Common myeloid progenitor, CD34-positive (primary cell): Measurements from ENCODE around the gene SLC39A9.

Experiments used
- CTCF ChIA-PET: fragments of 350-600 bp; sonication (Branson Sonifier 250); formaldehyde crosslinking; loops from one replicate; lab custom pipeline; 2021; ENCODE audit warnings: antibody characterized with exemption; lab: Charles Lee
- POLR2A ChIA-PET: fragments of 350-600 bp; sonication (Branson Sonifier 250); formaldehyde crosslinking; loops from one replicate; lab custom pipeline; 2021; ENCODE audit warnings: antibody characterized with exemption; lab: Charles Lee
- DNase-seq, 3 donors: peaks; one replicate each; pipeline versions ENCODE4 v3.0.0 to v3.0.0-alpha.2; 2013
- H3K27ac ChIP-seq, 2 experiments: 1 replicate in 1 of 2; 2 replicates in 1 of 2; pipeline ENCODE4 v1.7.0; 2013; ENCODE audit warnings: inconsistent platforms in 2 of 2, low read length in 2 of 2, mild to moderate bottlenecking in 2 of 2, low read depth in 1 of 2, moderate library complexity in 1 of 2; ENCODE audit not compliant: severe bottlenecking in 2 of 2, insufficient read depth in 1 of 2, poor library complexity in 1 of 2
- H3K27me3 ChIP-seq, 5 experiments: replicated peaks in 2 of 5; 1 replicate in 3 of 5; 2 replicates in 2 of 5; pipeline versions ENCODE4 v1.6.1 to v1.7.0; 2013; ENCODE audit warnings: low read length in 4 of 5, mild to moderate bottlenecking in 2 of 5, moderate library complexity in 2 of 5, inconsistent platforms in 1 of 5; ENCODE audit not compliant: insufficient read depth in 5 of 5, control insufficient read depth in 4 of 5
- H3K36me3 ChIP-seq, 4 experiments: 1 replicate in 2 of 4; 2 replicates in 2 of 4; pipeline versions ENCODE4 v1.6.1 to v1.7.0; 2013; ENCODE audit warnings: low read length in 3 of 4, control low read depth in 1 of 4, mild to moderate bottlenecking in 1 of 4; ENCODE audit not compliant: control insufficient read depth in 4 of 4, insufficient read depth in 4 of 4
- H3K4me1 ChIP-seq, 4 experiments: 1 replicate in 3 of 4; 2 replicates in 1 of 4; pipeline versions ENCODE4 v1.6.1 to v1.7.1; 2013; ENCODE audit warnings: low read length in 3 of 4, mild to moderate bottlenecking in 3 of 4, control low read depth in 1 of 4, inconsistent platforms in 1 of 4, moderate library complexity in 1 of 4; ENCODE audit not compliant: control insufficient read depth in 4 of 4, insufficient read depth in 4 of 4; ENCODE audit errors: control extremely low read depth in 1 of 4
- H3K4me3 ChIP-seq, 7 experiments: 1 replicate in 4 of 7; 2 replicates in 3 of 7; pipeline versions ENCODE4 v1.5.1 to v1.7.0; 2013; ENCODE audit warnings: mild to moderate bottlenecking in 7 of 7, low read length in 6 of 7, moderate library complexity in 6 of 7, inconsistent platforms in 2 of 7, low read depth in 2 of 7, control low read depth in 1 of 7; ENCODE audit not compliant: insufficient read depth in 4 of 7, control insufficient read depth in 1 of 7; ENCODE audit errors: extremely low read depth in 1 of 7
- H3K9me3 ChIP-seq, 5 experiments: 1 replicate in 4 of 5; 2 replicates in 1 of 5; pipeline versions ENCODE4 v1.6.1 to v1.7.1; 2013; ENCODE audit warnings: low read length in 4 of 5, mild to moderate bottlenecking in 2 of 5, inconsistent platforms in 1 of 5, low read depth in 1 of 5, moderate library complexity in 1 of 5; ENCODE audit not compliant: control insufficient read depth in 4 of 5, insufficient read depth in 2 of 5; ENCODE audit errors: control extremely low read depth in 1 of 5
- WGBS: methylation state at CpG from one replicate; pipeline ENCODE4 v1.1.5; 2013; ENCODE audit not compliant: insufficient coverage; 5-methylcytosine and 5-hydroxymethylcytosine counted together

SLC39A9 gene

DNA sequence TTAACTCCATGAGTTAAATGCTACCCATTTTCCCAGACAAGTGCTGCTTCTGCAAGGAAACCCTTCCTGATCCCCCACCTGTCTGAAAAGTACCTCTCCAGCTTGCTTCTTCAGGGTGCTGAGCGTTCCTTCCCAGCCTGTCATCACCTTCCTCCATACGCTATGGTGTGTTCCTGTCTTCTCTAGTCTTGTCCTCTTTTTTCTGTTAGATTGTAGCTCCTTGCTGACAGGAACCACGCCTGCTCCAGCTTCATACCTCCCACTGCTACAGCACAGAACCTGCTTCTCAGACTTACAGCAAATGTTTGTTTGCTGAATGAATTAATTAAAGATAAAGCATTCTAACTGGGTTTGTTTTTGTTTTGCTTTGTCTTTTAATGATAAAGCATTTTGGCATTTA, 39.5 kb upstream of the SLC39A9 start:
- CTCF ChIA-PET = interaction anchor here (2.0 kb wide), 1 partner anchor 11 kb away, joined by 6 read pairs; no protein-coding TSS in a partner anchor
- DNase-seq = no peak
- Histone ChIP-seq H3K27me3 (no peaks in the 10 kb centered on the region), H3K36me3 (no peaks in the 10 kb centered on the region), H3K4me1 (peaks cover 0 to 9% (median 0%) of the 10 kb centered on the region in 4 experiments), H3K9me3 (no peaks in the 10 kb centered on the region), H3K4me3 (no peak overlapping the region), H3K27ac (no peak overlapping the region)
- POLR2A ChIA-PET = no interaction called here
- WGBS = no CpG with 5 or more reads among the region's 3 CpGs

DNA sequence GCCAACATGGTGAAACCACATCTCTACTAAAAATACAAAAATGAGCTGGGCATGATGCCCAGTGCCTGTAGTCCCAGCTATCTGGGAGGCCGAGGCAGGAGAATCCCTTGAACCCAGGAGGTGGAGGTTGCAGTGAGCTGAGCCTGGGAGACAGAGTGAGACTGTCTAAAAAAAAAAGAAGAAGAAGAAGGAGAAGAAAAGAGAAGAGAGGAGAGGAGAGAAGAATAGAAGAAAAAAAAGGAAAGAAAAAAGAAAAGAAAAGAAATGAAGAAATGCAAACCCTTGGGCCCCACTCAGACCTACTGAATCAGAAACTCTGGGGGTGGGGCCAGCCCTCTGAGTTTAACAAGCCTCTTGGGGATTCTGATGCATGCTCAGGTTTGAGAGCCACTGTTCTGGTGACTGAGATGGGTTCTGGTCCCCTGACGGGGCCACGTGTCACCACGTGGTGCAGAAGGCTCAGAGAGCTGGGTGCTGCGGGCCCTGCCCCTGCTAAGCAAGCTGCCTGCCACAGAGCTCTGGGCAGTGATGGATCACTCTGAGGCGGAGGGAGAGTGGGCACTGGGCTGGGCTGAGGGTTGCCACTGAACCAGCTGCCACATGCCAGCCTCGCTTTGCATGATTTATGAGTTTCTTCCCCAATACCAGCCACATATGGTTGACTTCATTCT, 37.9 kb upstream of the SLC39A9 start:
- Histone ChIP-seq H3K9me3 (no peaks in the 10 kb centered on the region), H3K27me3 (no peaks in the 10 kb centered on the region), H3K4me3 (no peak overlapping the region), H3K27ac (no peak overlapping the region), H3K36me3 (no peaks in the 10 kb centered on the region), H3K4me1 (peaks cover 0 to 5% (median 0%) of the 10 kb centered on the region in 4 experiments)
- ChIA-PET CTCF (interaction anchor here (0.7 to 1.1 kb wide), 2 partner anchors 33 to 118 kb away, joined by 3 to 4 read pairs; no protein-coding TSS in a partner anchor), POLR2A (no interaction called here)
- peak in 2 of 3 donors; percentile 55 to 67 for DNase-seq
- 50% methylated on average over 2 of the region's 7 CpGs for WGBS

GRCh38 chr14:69363055-69363454, 35.4 kb upstream of the SLC39A9 start:
- no peaks in the 10 kb centered on the region for H3K36me3 ChIP-seq
- H3K4me1 ChIP-seq = peaks cover 0 to 5% (median 0%) of the 10 kb centered on the region in 4 experiments
- DNase-seq = no peak
- H3K27ac ChIP-seq = no peak overlapping the region
- H3K9me3 ChIP-seq = no peaks in the 10 kb centered on the region
- no peaks in the 10 kb centered on the region for H3K27me3 ChIP-seq
- WGBS = 79% methylated on average over 5 of the region's 9 CpGs
- POLR2A ChIA-PET = no interaction called here
- no peak overlapping the region for H3K4me3 ChIP-seq
- CTCF ChIA-PET = interaction anchor here (1.1 to 1.5 kb wide), 3 partner anchors 120 to 211 kb away, joined by 3 read pairs; no protein-coding TSS in a partner anchor

GRCh38 chr14:69363964-69364363, 34.5 kb upstream of the SLC39A9 start:
- Histone ChIP-seq H3K27me3 (no peaks in the 10 kb centered on the region), H3K27ac (no peak overlapping the region), H3K9me3 (no peaks in the 10 kb centered on the region), H3K36me3 (no peaks in the 10 kb centered on the region), H3K4me3 (no peak overlapping the region), H3K4me1 (peaks cover 0 to 5% (median 0%) of the 10 kb centered on the region in 4 experiments)
- POLR2A ChIA-PET = no interaction called here
- CTCF ChIA-PET = no interaction called here
- 93% methylated on average over 4 of the region's 4 CpGs for WGBS
- no peak for DNase-seq

GRCh38 chr14:69364378-69364777, 34.1 kb upstream of the SLC39A9 start:
- POLR2A ChIA-PET = no interaction called here
- WGBS = 100% methylated on average over 1 of the region's 2 CpGs
- no peak for DNase-seq
- Histone ChIP-seq H3K4me1 (peaks cover 0 to 5% (median 0%) of the 10 kb centered on the region in 4 experiments), H3K27me3 (no peaks in the 10 kb centered on the region), H3K27ac (no peak overlapping the region), H3K9me3 (no peaks in the 10 kb centered on the region), H3K36me3 (no peaks in the 10 kb centered on the region), H3K4me3 (no peak overlapping the region)
- CTCF ChIA-PET = no interaction called here

GRCh38 chr14:69366069-69366468, 32.4 kb upstream of the SLC39A9 start:
- WGBS = 90% methylated on average over 2 of the region's 3 CpGs
- H3K4me1 ChIP-seq = peaks cover 0 to under 1% (median 0%) of the 10 kb centered on the region in 4 experiments
- DNase-seq = no peak
- H3K27ac ChIP-seq = no peak overlapping the region
- no peaks in the 10 kb centered on the region for H3K36me3 ChIP-seq
- ChIA-PET POLR2A (interaction anchor here (0.6 kb wide), 1 partner anchor 44 kb away, joined by 3 read pairs; no protein-coding TSS in a partner anchor), CTCF (interaction anchor here (1.5 kb wide), 2 partner anchors 13 to 14 kb away, joined by 3 to 5 read pairs; no protein-coding TSS in a partner anchor)
- no peak overlapping the region for H3K4me3 ChIP-seq
- no peaks in the 10 kb centered on the region for H3K9me3 ChIP-seq
- H3K27me3 ChIP-seq = no peaks in the 10 kb centered on the region

DNA sequence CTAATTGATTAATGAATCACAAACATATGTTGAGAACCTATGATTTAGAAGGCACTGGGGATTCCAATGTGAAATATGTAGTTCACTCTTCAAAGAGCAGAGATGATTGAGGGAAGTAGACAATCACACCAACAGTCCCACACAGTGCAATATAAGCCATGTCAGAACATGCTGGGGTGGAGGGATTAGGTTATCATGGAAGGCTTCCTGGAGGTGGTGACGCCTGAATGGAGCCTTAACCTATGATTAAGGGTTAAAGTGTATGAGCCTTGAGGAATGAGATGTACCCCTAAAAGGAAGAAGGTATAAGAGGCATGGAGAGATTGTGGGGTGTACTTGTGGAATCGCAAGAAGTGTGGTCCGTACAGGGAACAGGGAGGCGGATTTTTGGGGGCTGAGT, 31.7 kb upstream of the SLC39A9 start:
- POLR2A ChIA-PET = no interaction called here

More for the DNA sequence above, 31.7 kb upstream of the SLC39A9 start:
- H3K27me3 ChIP-seq = no peaks in the 10 kb centered on the region
- H3K4me3 ChIP-seq = no peak overlapping the region
- DNase-seq = no peak
- H3K9me3 ChIP-seq = no peaks in the 10 kb centered on the region
- no peak overlapping the region for H3K27ac ChIP-seq
- CTCF ChIA-PET = interaction anchor here (1.5 kb wide), 1 partner anchor 13 kb away, joined by 5 read pairs; no protein-coding TSS in a partner anchor
- no peaks in the 10 kb centered on the region for H3K4me1 ChIP-seq
- WGBS = 100% methylated on average over 3 of the region's 4 CpGs
- H3K36me3 ChIP-seq = no peaks in the 10 kb centered on the region
